Parathyroid adenoma (tissue), 2 donors: ENCODE data around the gene OR10AD1.
"Not testable (repeated sequence)": the region's sequence is repeated elsewhere in the genome, so short reads cannot be mapped to it uniquely, and the experiment has no call there.

Experiments
- H2AFZ ChIP-seq: fragments of 300-600 bp; sonication (generic); one replicate; pipeline ENCODE4 v1.7.0; 2017; ENCODE audit warnings: antibody characterized with exemption, mild to moderate bottlenecking
- H3K27ac ChIP-seq: fragments of 300-600 bp; sonication (generic); one replicate; pipeline ENCODE4 v1.7.0; 2017
- H3K27me3 ChIP-seq: fragments of 300-600 bp; sonication (generic); one replicate; pipeline ENCODE4 v1.7.0; 2017; ENCODE audit warnings: low read length; ENCODE audit not compliant: control insufficient read depth, insufficient read depth
- H3K36me3 ChIP-seq: fragments of 300-600 bp; sonication (generic); one replicate; pipeline ENCODE4 v1.7.0; 2017; ENCODE audit warnings: low read length; ENCODE audit not compliant: control insufficient read depth, insufficient read depth
- H3K4me1 ChIP-seq: fragments of 300-600 bp; sonication (generic); one replicate; pipeline ENCODE4 v1.7.0; 2017; ENCODE audit warnings: control low read depth
- H3K4me2 ChIP-seq: fragments of 300-600 bp; sonication (generic); one replicate; pipeline ENCODE4 v1.7.0; 2017; ENCODE audit warnings: low read length
- H3K4me3 ChIP-seq: fragments of 300-600 bp; sonication (generic); one replicate; pipeline ENCODE4 v1.7.0; 2017; ENCODE audit warnings: low read depth, low read length
- H3K79me2 ChIP-seq: fragments of 300-600 bp; sonication (generic); one replicate; pipeline ENCODE4 v1.7.0; 2017; ENCODE audit warnings: control low read depth
- H3K9ac ChIP-seq: fragments of 300-600 bp; sonication (generic); one replicate; pipeline ENCODE4 v1.7.0; 2017; ENCODE audit warnings: mild to moderate bottlenecking
- H3K9me3 ChIP-seq: fragments of 300-600 bp; sonication (generic); one replicate; pipeline ENCODE4 v1.7.0; 2017; ENCODE audit warnings: low read length; ENCODE audit not compliant: control insufficient read depth
- CTCF ChIP-seq: fragments of 300-600 bp; sonication (generic); IDR thresholded peaks from one replicate; pipeline ENCODE4 v1.7.0; 2017; ENCODE audit warnings: antibody characterized with exemption, mild to moderate bottlenecking
- donor health status: primary hyperparathyroidism.

OR10AD1 gene

GRCh38 chr12:48221645-48222044 is 18.6 kb upstream of the OR10AD1 start:
- Histone ChIP-seq H2AFZ (peak overlapping the region; percentile 57), H3K27me3 (no peaks in the 10 kb centered on the region), H3K36me3 (no peaks in the 10 kb centered on the region), H3K9me3 (no peaks in the 10 kb centered on the region), H3K27ac (no peak overlapping the region), H3K4me2 (no peak overlapping the region), H3K4me3 (no peak overlapping the region), H3K79me2 (no peaks in the 10 kb centered on the region), H3K4me1 (no peaks in the 10 kb centered on the region), H3K9ac (no peak overlapping the region)
- TF ChIP-seq CTCF: no peak

- Histone ChIP-seq H3K27ac (no peak overlapping the region), H3K27me3 (no peaks in the 10 kb centered on the region)
- no peak for TF ChIP-seq CTCF
These were observed 17.6 kb upstream of the OR10AD1 start for GRCh38 chr12:48220701-48221100.

GRCh38 chr12:48219631-48220030 is 16.5 kb upstream of the OR10AD1 start:
- Histone ChIP-seq H3K4me2 (no peak overlapping the region), H3K27me3 (no peaks in the 10 kb centered on the region), H3K36me3 (no peaks in the 10 kb centered on the region), H3K9me3 (no peaks in the 10 kb centered on the region), H3K27ac (no peak overlapping the region), H3K4me3 (no peak overlapping the region), H2AFZ (no peak overlapping the region), H3K9ac (no peak overlapping the region), H3K4me1 (no peaks in the 10 kb centered on the region), H3K79me2 (no peaks in the 10 kb centered on the region)
- no peak for TF ChIP-seq CTCF

More at GRCh38 chr12:48220701-48221100, 17.6 kb upstream of the OR10AD1 start:
- H3K4me1 ChIP-seq: no peaks in the 10 kb centered on the region
- H3K4me2 ChIP-seq: no peak overlapping the region
- no peak overlapping the region for H3K4me3 ChIP-seq
- no peaks in the 10 kb centered on the region for H3K36me3 ChIP-seq
- H3K79me2 ChIP-seq: no peaks in the 10 kb centered on the region
- no peak overlapping the region for H2AFZ ChIP-seq
- no peaks in the 10 kb centered on the region for H3K9me3 ChIP-seq
- no peak overlapping the region for H3K9ac ChIP-seq

DNA sequence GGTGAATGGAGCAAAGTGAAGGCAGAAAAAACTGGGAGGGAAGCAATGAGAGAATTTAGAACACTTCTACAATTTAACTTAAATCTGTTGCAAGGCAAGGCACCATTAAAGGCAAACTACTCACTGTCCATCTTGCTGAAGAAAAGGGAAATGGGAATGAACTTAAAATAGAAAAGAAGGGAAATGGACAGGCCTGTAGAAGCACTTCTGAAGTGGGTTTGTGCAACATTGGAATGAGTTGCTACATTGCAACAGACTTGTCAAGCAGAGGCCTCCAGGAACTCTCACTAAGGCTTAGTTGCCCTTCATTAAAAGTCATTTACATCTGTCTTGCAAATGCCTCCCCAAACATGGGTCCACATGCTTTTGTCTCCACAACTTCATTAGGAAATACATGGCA is 13.7 kb upstream of the OR10AD1 start:
- H3K9ac ChIP-seq: no peak overlapping the region
- TF ChIP-seq CTCF: no peak
- H3K27me3 ChIP-seq: no peaks in the 10 kb centered on the region
- no peak overlapping the region for H3K4me3 ChIP-seq
- no peaks in the 10 kb centered on the region for H3K79me2 ChIP-seq
- no peak overlapping the region for H3K27ac ChIP-seq
- no peaks in the 10 kb centered on the region for H3K4me1 ChIP-seq
- H3K4me2 ChIP-seq: no peak overlapping the region
- H2AFZ ChIP-seq: no peak overlapping the region
- H3K9me3 ChIP-seq: no peaks in the 10 kb centered on the region
- no peaks in the 10 kb centered on the region for H3K36me3 ChIP-seq

DNA sequence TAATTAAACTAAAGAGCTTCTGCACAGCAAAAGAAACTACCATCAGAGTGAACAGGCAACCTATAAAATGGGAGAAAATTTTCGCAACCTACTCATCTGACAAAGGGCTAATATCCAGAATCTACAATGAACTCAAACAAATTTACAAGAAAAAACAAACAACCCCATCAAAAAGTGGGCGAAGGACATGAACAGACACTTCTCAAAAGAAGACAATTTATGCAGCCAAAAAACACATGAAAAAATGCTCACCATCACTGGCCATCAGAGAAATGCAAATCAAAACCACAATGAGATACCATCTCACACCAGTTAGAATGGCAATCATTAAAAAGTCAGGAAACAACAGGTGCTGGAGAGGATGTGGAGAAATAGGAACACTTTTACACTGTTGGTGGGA is 6.4 kb upstream of the OR10AD1 start:
- H3K4me3 ChIP-seq: not testable (repeated sequence)

More for the DNA sequence above, 6.4 kb upstream of the OR10AD1 start:
- H3K27me3 ChIP-seq, H3K27ac ChIP-seq, H3K9me3 ChIP-seq, H2AFZ ChIP-seq, H3K79me2 ChIP-seq, H3K9ac ChIP-seq, H3K4me1 ChIP-seq, H3K4me2 ChIP-seq, H3K36me3 ChIP-seq: not testable (repeated sequence)
